NT2/D1 (cell line): ENCODE measurements around the gene VRK3.

ENCODE experiments used
- DNase-seq: peaks from one replicate; pipeline ENCODE4 v3.0.0-alpha.2; 2011; ENCODE audit warnings: low read depth, low spot score
- H3K27me3 ChIP-seq: 2 replicates; pipeline ENCODE4 v1.6.0; 2011; ENCODE audit warnings: mild to moderate bottlenecking; ENCODE audit not compliant: insufficient read length, insufficient read depth
- H3K36me3 ChIP-seq: 2 replicates; pipeline ENCODE4 v1.6.1; 2011; ENCODE audit warnings: mild to moderate bottlenecking, low read length, mixed read lengths; ENCODE audit not compliant: insufficient read depth, insufficient read length
- H3K4me1 ChIP-seq: 2 replicates; pipeline ENCODE4 v1.5.1; 2011; ENCODE audit not compliant: insufficient read depth, insufficient read length
- H3K4me3 ChIP-seq: 2 replicates; pipeline ENCODE4 v1.5.1; 2011; ENCODE audit warnings: low read depth; ENCODE audit not compliant: insufficient read length
- H3K9ac ChIP-seq: 2 replicates; pipeline ENCODE4 v1.6.0; 2011; ENCODE audit warnings: low read depth; ENCODE audit not compliant: insufficient read length
- H3K9me3 ChIP-seq: 2 replicates; pipeline ENCODE4 v1.5.1; 2011; ENCODE audit warnings: mild to moderate bottlenecking, low read length; ENCODE audit not compliant: insufficient read depth
- SUZ12 ChIP-seq: IDR thresholded peaks from 2 replicates; pipeline ENCODE4 v1.6.1; 2011; ENCODE audit not compliant: insufficient read length, insufficient read depth; ENCODE audit errors: extremely low read depth
- YY1 ChIP-seq: IDR thresholded peaks from 2 replicates; pipeline ENCODE4 v1.6.1; 2011; ENCODE audit not compliant: insufficient read length, insufficient read depth
- ZNF274 ChIP-seq: IDR thresholded peaks from 2 replicates; pipeline ENCODE4 v1.6.1; 2011; ENCODE audit warnings: mild to moderate bottlenecking, low read depth, low read length

Gene VRK3

GRCh38 chr19:49957262-49957915, 67.8 kb downstream of the VRK3 start:
- TF ChIP-seq SUZ12, result no peak
- TF ChIP-seq ZNF274, result no peak
- no peak for TF ChIP-seq YY1
- Histone ChIP-seq H3K4me1 (peaks cover 4% of the 10 kb centered on the region), H3K9me3 (no peaks in the 10 kb centered on the region), H3K27me3 (no peaks in the 10 kb centered on the region), H3K4me3 (no peak overlapping the region), H3K36me3 (no peaks in the 10 kb centered on the region), H3K9ac (no peak overlapping the region)
- no peak for DNase-seq

GRCh38 chr19:49956115-49956495, 69.1 kb downstream of the VRK3 start:
- no peaks in the 10 kb centered on the region for H3K9me3 ChIP-seq
- no peak for TF ChIP-seq SUZ12
- no peak for TF ChIP-seq YY1
- TF ChIP-seq ZNF274, result no peak
- no peak overlapping the region for H3K4me3 ChIP-seq
- no peaks in the 10 kb centered on the region for H3K27me3 ChIP-seq
- H3K4me1 ChIP-seq, result peaks cover 7% of the 10 kb centered on the region
- no peaks in the 10 kb centered on the region for H3K36me3 ChIP-seq
- no peak overlapping the region for H3K9ac ChIP-seq
- no peak for DNase-seq

- H3K4me3 ChIP-seq, result no peak overlapping the region
- H3K36me3 ChIP-seq, result no peaks in the 10 kb centered on the region
- TF ChIP-seq YY1 (no peak), SUZ12 (no peak), ZNF274 (no peak)
- no peak overlapping the region for H3K9ac ChIP-seq
- H3K4me1 ChIP-seq, result peaks cover 7% of the 10 kb centered on the region
- no peaks in the 10 kb centered on the region for H3K27me3 ChIP-seq
- no peak for DNase-seq
- no peaks in the 10 kb centered on the region for H3K9me3 ChIP-seq
Observed at GRCh38 chr19:49954933-49955332, 70.2 kb downstream of the VRK3 start.

- no peak for DNase-seq
- Histone ChIP-seq H3K9me3 (no peaks in the 10 kb centered on the region), H3K36me3 (no peaks in the 10 kb centered on the region), H3K9ac (no peak overlapping the region), H3K4me3 (no peak overlapping the region), H3K27me3 (no peaks in the 10 kb centered on the region), H3K4me1 (peaks cover 7% of the 10 kb centered on the region)
- no peak for TF ChIP-seq ZNF274
- TF ChIP-seq SUZ12, result no peak
- TF ChIP-seq YY1, result no peak
Observed at GRCh38 chr19:49954092-49954829, 70.9 kb downstream of the VRK3 start.

GRCh38 chr19:49953416-49953815, 71.8 kb downstream of the VRK3 start:
- no peak for DNase-seq
- no peaks in the 10 kb centered on the region for H3K27me3 ChIP-seq
- H3K36me3 ChIP-seq, result no peaks in the 10 kb centered on the region
- no peaks in the 10 kb centered on the region for H3K9me3 ChIP-seq
- no peak overlapping the region for H3K4me3 ChIP-seq
- no peak overlapping the region for H3K9ac ChIP-seq
- TF ChIP-seq ZNF274, result no peak
- TF ChIP-seq SUZ12, result no peak
- TF ChIP-seq YY1, result no peak
- H3K4me1 ChIP-seq, result peaks cover 7% of the 10 kb centered on the region

GRCh38 chr19:49952906-49953305, 72.3 kb downstream of the VRK3 start:
- Histone ChIP-seq H3K36me3 (no peaks in the 10 kb centered on the region), H3K9ac (no peak overlapping the region), H3K9me3 (no peaks in the 10 kb centered on the region), H3K27me3 (no peaks in the 10 kb centered on the region), H3K4me3 (no peak overlapping the region), H3K4me1 (peaks cover 7% of the 10 kb centered on the region)
- no peak for DNase-seq
- TF ChIP-seq SUZ12, result no peak
- no peak for TF ChIP-seq ZNF274
- no peak for TF ChIP-seq YY1

- no peaks in the 10 kb centered on the region for H3K36me3 ChIP-seq
- H3K27me3 ChIP-seq, result no peaks in the 10 kb centered on the region
Observed at GRCh38 chr19:49952479-49952836, 72.7 kb downstream of the VRK3 start.

More at GRCh38 chr19:49952479-49952836, 72.7 kb downstream of the VRK3 start:
- Histone ChIP-seq H3K9me3 (no peaks in the 10 kb centered on the region), H3K4me1 (peaks cover 7% of the 10 kb centered on the region), H3K9ac (no peak overlapping the region), H3K4me3 (no peak overlapping the region)
- TF ChIP-seq ZNF274 (no peak), YY1 (no peak), SUZ12 (no peak)
- DNase-seq, result no peak
